NCI-H1417 treated with DMSO at 0.1 percent for 48 hours (cell line): Measurements from ENCODE around the gene U2AF2.

Source experiments
- DNase-seq: peaks from one replicate; lab custom pipeline; 2025; lab: John Stamatoyannopoulos, UW

The U2AF2 gene

DNA sequence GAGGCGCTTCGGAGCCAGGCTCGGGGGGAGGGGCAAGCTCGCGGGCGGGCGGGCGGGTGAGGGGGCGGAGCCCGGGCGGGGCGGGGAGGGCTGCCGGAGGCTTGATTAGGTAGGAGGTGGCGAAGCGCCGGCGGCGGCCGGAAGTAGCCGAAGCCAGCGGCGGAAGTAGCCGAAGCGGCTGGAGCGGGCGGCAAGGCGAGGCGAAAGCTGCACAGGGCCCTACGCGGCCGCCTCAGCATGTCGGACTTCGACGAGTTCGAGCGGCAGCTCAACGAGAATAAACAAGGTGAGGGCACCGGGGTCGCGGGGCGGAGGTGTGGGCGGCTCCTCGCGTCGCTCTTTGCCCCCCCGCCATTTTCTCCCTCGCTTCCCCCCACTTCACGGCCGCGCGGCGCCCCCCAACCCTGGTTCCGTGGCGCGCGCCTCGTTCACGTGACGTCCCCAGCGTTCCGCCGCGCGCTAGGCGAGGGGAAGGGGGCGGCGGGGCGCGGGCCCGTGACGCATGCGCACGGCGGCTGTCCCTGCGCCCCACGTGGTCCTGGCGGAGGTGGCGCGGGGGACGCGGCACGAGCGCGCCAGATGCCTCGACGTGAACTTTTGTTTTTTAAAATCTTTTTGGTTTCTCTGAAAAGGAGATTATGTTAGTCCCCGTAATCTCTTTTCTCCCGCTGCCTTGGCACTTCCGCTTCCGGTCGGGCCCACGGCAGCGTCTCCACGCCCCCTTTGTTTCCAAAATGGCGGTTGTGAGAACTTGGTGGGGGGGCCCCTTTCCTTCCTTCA, at the start of gene U2AF2:
TSS of gene U2AF2 (plus strand) at position 168 of the 780 bp plus-strand sequence. CDS start at position 238, 70 bp downstream.
- DNase-seq = peak; percentile 86

DNA sequence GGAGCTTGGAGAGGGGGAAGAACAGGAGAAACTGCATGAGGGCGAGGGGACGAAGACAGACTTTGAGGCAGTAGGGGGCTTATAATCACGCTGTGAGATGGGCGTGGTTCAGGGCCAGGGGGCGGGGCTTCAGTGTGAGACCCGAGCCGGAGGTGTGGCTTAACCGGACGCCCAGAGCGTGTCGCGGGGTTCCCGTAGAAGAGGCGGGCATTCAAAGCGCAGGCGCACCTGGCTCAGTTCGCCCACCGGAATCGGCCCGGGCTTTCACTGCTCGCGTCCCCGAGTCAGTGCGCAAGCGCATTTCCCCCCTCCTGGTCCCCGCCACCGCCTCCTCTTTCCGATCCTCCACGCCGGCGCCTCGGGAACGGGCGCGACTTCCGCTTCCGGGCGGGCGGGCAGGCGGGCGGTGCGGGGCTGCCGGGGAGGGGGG, 49.6 kb upstream of the U2AF2 start:
- DNase-seq = peak; percentile 90

DNA sequence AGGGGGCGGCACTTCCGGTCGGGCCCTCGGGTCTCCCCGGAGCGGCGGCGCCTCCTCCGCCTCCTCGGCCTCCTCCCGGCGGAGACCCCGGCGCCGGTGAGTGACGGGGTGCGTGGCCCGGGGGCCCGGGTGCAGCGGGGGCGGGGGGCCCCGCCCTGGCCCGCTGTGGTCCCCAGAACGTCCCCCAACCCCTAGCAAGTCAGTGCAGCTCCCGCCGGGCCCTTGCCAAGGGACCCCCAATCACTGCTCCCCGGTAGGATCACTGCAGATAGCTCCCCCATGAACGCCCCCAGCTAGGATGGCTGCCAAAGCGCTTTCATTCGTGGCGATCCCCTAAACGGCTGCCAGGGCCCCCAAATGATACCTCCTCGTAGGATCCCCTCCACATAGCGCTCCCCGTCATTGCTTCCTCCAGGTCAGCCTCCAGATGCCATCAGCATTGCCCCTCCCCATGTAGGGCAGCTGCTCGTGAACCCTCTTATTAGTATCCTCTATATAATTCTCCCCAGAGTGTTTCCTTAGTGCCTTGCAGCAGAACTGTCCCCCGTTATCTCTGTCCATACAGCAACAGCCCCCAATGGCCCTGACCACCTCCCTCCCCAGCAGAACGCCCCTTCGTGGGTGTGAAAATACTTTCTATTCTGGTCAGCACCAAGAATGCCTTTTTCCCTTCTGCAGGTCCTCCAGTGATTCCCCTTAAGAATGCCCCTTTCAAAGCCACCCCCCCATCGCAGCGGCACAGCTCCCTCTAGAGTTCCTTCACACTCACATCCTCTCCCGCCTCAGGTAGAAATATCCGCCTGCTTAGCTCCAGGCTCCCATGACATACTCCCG, 49.0 kb upstream of the U2AF2 start, which contains the start of gene ZNF865:
TSS of gene ZNF865 (plus strand) at position 11 of the 834 bp plus-strand sequence. CDS start 7,972 bp downstream, outside the sequence.
- DNase-seq = no peak

DNA sequence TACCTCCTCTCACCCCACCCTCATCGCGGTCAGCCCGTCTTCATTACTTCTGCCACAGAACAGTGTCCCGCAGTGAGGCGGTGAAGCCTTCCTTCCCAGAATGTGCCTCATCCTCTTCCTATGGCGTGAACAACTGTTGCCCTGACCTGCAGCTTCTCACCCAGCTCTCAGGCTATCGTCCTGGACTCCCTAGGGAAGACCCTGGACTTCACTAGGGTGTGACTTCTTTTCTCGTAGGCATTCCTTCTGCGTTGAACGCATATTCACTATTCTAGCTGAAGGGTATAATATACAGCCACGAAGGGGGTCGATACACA, 48.4 kb upstream of the U2AF2 start:
- no peak for DNase-seq

DNA sequence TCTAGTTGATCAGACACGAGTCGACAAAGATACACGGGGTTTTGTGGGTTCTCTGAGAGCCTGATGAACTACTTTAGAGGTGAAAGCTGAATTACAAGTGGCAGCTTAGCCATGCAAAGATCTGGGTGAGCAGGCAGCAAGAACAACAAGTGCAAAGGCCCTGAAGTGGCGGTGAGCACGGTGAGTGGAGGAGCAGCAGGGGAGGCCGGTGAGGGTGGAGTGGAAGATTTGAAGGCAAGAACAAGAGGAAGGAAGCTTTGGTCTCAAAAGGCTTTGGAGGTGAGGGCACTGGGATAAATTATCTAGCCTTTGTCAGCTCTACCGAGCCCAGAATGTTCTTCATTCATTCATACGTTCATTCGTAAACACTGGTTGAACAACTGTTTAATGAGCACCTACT, 48.0 kb upstream of the U2AF2 start:
- DNase-seq = no peak

DNA sequence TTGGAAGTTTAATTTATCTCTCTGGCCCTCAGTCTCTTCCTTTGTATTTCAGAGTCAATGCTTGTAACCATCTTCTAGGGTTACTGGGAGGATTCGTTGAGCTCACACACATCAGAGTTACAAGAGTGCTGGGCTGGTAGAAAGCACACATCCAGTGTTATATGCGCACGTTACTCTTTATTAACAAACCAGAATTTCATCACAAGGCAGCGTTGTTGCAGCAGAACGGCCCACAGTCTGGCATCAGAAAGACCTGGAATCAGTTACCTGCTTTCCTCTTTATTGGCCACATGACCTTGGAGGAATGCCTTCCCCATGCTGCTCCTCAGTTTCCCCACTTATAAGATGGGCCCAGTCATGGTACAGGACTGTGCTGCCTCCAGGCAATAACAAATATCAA, 45.5 kb upstream of the U2AF2 start:
- no peak for DNase-seq

DNA sequence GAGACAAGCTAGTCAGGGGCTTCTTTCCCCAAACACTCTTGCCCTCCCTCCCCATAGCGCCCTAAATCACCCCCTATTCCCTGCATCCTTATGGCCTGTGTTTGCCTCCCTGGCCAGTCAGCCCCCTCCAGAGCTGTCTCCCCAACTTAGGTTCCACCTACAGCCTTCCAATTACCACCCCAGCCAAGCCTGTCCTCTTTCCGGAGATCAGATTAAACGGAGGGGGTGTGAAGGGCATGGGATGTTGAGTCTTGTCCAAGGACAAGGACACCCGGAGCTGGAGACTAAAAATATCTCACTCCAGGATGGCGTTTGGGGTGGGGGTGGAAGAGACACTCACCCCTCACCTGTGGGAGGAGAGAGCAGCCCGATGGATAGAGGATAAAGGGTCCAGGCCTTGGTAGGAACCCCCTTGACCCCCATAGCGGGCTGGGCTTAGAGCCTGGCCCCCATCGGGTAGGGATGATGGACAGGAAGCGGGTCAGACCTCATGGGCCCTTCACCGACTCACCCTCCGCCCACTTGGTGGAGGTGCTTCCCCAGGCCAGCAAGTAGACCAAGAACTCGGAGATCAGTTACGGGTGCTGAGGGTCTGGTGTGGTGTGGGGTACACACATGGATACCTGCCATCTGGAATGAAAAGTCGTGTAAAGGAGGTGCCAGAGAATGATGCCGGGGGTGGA, 43.4 kb upstream of the U2AF2 start:
- DNase-seq = no peak

DNA sequence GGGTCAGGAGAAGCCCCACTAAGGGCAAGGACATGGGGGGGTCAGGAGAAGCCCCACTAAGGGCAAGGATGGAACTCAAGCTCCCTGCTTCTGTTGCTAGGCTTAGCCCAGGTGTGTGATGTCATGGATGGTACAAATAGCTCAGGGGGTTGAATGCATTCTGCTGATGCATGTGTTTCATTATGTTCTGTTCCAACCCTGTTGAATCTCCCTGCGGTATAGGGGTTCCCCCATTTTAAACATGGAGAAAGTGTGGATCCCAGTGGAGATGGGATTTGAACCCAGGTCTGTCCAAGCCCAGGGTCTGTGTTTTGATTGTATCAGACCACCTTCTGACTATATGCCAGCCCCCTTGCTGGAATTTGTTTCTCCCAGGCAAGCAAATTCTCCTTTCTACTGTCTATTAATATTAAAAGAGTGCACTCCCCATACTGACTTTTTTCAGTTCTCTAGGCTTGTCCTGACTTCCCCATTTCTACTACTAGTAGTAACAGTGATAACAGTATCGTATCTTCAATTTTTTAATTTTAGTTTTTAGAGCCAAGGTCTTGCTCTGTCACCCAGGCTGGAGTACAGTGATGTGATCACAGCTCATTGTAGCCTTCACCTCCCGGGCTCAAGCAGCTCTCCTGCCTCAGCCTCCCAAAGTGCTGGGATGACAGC, 42.7 kb upstream of the U2AF2 start:
- DNase-seq = no peak

DNA sequence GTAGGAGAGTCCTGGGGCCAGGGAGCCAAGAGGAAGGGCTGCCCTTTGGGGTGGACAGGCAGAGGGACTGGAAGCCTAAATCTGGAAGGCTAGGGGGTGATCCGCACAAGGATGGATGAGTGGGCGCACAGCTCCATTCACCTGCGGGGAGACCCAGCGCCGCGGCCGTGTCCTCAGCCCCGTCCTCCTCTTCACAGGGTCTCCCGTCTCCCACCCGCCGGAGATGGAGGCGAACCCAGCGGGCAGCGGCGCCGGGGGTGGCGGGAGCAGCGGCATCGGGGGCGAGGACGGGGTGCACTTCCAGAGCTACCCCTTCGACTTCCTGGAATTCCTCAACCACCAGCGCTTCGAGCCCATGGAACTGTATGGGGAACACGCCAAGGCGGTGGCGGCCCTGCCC, 41.4 kb upstream of the U2AF2 start:
- no peak for DNase-seq

DNA sequence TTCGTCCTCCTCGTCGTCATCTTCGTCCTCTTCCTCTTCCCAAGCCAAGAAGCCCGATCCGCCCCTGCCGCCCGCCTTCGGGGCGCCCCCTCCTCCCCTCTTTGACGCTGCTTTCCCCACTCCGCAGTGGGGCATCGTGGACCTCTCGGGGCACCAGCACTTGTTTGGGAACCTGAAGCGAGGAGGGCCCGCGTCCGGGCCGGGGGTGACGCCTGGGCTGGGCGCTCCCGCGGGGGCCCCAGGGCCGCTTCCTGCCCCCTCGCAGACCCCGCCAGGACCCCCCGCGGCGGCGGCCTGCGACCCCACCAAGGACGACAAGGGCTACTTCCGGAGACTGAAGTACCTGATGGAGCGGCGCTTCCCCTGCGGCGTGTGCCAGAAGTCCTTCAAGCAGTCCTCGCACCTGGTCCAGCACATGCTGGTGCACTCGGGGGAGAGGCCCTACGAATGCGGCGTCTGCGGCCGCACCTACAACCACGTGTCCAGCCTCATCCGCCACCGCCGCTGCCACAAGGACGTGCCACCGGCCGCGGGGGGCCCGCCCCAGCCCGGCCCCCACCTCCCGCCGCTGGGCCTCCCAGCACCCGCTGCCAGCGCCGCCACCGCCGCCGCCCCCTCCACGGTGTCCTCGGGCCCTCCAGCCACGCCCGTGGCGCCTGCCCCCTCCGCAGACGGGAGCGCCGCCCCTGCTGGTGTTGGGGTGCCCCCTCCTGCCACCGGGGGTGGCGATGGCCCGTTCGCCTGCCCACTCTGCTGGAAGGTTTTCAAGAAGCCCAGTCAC, 40.7 kb upstream of the U2AF2 start:
- no peak for DNase-seq

DNA sequence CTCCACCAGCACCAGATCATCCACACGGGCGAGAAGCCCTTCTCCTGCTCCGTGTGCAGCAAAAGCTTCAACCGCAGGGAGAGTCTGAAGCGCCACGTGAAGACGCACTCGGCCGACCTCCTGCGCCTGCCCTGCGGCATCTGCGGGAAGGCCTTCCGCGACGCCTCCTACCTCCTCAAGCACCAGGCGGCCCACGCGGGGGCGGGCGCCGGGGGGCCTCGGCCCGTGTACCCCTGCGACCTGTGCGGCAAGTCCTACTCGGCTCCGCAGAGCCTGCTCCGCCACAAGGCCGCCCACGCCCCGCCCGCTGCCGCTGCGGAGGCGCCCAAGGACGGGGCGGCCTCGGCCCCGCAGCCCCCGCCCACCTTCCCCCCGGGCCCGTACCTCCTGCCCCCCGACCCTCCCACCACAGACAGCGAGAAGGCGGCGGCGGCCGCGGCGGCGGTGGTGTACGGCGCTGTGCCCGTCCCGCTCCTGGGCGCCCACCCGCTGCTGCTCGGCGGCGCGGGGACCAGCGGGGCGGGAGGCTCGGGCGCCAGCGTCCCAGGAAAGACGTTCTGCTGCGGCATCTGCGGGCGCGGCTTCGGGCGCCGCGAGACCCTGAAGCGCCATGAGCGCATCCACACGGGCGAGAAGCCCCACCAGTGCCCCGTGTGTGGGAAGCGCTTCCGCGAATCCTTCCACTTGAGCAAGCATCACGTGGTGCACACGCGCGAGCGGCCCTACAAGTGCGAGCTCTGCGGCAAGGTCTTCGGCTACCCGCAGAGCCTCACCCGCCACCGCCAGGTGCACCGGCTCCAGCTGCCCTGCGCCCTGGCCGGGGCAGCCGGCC, 39.9 kb upstream of the U2AF2 start:
- no peak for DNase-seq

DNA sequence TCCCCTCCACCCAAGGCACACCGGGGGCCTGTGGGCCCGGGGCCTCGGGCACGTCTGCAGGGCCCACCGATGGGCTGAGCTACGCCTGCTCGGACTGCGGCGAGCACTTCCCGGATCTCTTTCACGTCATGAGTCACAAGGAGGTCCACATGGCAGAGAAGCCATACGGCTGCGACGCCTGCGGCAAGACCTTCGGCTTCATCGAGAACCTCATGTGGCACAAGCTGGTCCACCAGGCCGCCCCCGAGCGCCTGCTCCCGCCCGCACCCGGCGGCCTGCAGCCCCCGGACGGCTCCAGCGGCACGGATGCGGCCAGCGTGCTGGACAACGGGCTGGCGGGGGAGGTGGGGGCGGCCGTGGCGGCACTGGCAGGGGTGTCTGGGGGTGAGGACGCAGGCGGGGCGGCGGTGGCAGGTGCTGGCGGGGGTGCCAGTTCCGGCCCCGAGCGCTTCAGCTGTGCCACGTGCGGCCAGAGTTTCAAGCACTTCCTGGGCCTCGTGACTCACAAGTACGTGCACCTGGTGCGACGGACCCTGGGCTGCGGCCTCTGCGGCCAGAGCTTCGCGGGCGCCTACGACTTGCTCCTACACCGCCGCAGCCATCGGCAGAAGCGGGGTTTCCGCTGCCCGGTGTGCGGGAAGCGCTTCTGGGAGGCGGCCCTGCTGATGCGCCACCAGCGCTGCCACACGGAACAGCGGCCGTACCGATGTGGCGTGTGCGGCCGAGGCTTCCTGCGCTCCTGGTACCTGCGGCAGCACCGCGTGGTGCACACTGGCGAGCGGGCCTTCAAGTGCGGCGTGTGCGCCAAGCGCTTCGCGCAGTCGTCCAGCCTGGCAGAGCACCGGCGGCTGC, 39.1 kb upstream of the U2AF2 start:
- no peak for DNase-seq

DNA sequence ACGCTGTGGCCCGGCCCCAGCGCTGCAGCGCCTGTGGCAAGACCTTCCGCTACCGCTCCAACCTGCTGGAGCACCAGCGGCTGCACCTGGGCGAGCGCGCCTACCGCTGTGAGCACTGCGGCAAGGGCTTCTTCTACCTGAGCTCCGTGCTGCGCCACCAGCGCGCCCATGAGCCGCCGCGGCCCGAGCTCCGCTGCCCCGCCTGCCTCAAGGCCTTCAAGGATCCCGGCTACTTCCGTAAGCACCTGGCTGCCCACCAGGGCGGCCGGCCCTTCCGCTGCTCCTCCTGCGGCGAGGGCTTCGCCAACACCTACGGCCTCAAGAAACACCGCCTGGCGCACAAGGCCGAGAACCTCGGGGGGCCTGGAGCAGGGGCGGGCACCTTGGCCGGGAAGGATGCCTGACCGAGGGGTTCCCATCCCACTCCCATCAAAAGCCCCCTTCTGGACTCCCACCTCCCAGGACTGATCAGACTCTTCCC, 38.4 kb upstream of the U2AF2 start:
- DNase-seq = no peak

DNA sequence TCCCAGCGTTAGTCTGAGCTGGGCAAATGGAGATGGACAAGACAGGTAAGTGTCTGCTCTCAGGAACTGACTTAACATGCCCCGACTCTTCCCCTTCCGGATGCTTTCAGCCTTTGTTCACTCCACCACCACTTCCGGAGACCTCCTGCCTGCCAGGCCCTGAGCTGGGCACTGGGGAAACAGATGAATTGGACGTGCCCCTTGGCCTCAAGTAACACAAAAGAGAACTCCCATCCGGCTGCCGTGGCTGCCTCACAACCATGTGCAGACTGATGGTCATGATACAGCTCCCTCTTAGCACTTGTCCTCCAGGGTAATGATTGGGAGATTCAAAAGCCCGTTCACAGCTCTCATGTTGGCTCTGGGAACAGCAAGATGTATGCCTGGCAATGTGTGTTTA, 37.4 kb upstream of the U2AF2 start:
- DNase-seq = no peak

DNA sequence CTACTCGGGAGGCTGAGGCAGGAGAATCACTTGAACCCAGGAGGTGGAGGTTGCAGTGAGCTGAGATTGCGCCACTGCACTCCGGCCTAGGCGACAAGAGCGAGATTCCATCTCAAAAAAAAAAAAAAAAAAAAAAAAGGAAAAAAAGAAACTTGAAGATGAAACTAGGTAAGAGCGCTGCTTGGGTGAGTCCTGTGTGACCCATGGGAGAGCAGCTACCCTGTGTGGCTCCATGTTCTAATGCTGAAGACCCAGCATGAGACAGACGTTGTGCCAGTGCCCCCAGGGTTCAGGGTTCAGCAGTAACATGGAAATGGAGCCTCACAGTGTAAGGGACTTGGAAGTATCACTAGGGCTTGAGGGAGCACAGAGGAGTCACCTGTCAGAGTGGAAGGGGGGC, 36.4 kb upstream of the U2AF2 start:
- no peak for DNase-seq

DNA sequence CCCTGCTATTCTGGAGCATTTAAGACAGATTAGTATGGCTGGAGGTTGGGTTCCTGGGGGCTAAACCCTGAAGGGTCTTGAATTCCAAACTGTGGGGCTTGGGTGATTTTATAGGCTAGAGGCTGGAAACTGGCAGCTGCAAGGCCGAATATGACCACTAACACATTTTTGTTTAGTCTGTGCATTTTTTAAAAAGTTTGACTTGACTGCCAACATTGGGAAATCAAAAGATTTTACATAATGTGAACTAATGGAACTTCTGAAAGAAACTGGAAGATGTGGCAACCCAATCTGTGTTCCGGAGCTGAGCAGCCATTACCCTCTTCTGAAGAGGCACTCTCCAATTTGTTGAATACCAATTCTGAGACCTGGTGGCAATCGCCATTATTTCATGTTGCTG, 35.5 kb upstream of the U2AF2 start:
- no peak for DNase-seq

DNA sequence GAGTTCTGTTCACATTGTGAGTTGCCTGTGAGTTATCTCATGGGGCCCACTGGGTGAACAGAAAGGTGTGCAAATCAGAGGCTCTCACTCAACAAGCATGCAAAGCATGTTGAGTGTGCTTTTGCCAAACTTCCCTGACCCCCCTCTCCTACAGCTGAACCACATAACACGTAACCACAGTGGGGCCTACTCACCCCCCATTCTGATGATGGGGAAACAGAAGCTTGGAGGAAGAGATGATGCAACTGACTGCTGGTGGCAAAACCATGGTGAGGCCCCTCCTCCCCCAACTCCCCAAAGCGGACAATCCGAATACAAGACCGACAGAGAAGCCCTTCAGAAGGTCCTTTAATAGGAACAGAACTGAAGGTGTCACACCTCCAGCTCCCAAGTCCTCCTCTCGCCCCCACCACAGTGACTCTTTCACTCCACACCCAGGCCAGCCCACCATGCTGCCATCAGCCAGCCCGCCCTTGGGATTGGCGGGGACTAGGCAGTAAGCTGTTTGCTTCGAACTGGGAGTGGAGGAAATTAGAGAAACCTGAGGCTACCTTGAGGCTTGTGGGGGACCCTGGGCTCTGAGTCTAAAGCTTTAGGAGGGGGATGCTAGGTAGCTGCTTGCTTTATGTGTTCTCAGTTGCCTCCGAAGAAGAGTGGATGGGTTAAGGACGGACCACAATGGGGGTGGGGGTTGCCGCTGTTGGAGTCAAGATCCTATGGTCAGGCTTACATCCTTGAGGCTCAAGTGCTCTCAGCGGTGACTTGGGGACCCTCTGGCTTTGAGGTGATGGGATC, 34.2 kb upstream of the U2AF2 start:
- no peak for DNase-seq

DNA sequence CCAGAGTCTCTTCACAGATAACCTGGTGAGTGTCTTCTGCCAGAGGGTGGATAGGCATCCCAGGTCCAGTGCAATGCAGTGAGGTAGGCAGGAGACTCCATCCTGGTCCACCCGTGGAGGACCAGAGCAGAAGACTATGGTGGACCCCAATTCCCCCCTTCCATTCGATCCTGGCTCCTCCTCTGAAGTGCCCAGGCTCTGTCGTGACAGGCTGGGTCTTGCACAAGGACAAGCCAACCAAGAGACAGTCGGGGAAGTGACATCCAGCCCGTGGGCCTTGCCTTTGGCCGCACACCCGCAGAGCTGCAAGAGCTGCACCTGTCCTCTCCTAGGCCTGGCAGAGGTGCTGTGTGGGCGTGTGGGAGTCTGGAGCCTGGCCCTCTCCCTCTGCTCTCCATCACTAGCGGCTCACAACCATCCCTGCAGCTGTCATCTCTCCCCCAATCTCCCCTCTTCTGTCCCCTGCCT, 33.6 kb upstream of the U2AF2 start:
- no peak for DNase-seq
